ENCODE results near the gene RCAN1.

Gene RCAN1

GRCh38 chr21:34536311-34536710, 78.6 kb downstream of the RCAN1 start:
- DNase-seq, result no peak

- no peak for DNase-seq
Measured at GRCh38 chr21:34535886-34536285, 79.0 kb downstream of the RCAN1 start.

- peak in 1 of 2 donors; percentile 30 for DNase-seq
Measured at GRCh38 chr21:34534522-34534921, 80.4 kb downstream of the RCAN1 start.

- no peak for DNase-seq
Measured at GRCh38 chr21:34533938-34534337, 81.0 kb downstream of the RCAN1 start.

GRCh38 chr21:34531399-34531798, 83.5 kb downstream of the RCAN1 start:
- no peak for DNase-seq

- no peak for DNase-seq
Measured at GRCh38 chr21:34530261-34530660, 84.7 kb downstream of the RCAN1 start.

GRCh38 chr21:34528131-34528561, 86.8 kb downstream of the RCAN1 start:
- no peak for DNase-seq

GRCh38 chr21:34526618-34527290, 88.2 kb downstream of the RCAN1 start:
- no peak for DNase-seq

- no peak for DNase-seq
Measured at GRCh38 chr21:34526241-34526617, 88.7 kb downstream of the RCAN1 start.

- no peak for DNase-seq
Measured at GRCh38 chr21:34524646-34525601, 90.0 kb downstream of the RCAN1 start.

- no peak for DNase-seq
Measured at GRCh38 chr21:34523019-34523555, 91.8 kb downstream of the RCAN1 start.

- DNase-seq, result peak in 1 of 2 donors; percentile 23
Measured at GRCh38 chr21:34522284-34522683, 92.6 kb downstream of the RCAN1 start.

GRCh38 chr21:34521561-34521960, 93.4 kb downstream of the RCAN1 start:
- DNase-seq, result no peak

GRCh38 chr21:34520764-34521508, 94.0 kb downstream of the RCAN1 start:
- peak in 1 of 2 donors; percentile 18 for DNase-seq

GRCh38 chr21:34520281-34520680, 94.6 kb downstream of the RCAN1 start:
- no peak for DNase-seq

- no peak for DNase-seq
Measured at GRCh38 chr21:34519694-34520093, 95.2 kb downstream of the RCAN1 start.

- no peak for DNase-seq
Measured at GRCh38 chr21:34519016-34519415, 95.9 kb downstream of the RCAN1 start.

- DNase-seq, result no peak
Measured at GRCh38 chr21:34518301-34518700, 96.6 kb downstream of the RCAN1 start.

- DNase-seq, result peak; percentile 7 to 47
Measured at GRCh38 chr21:34517491-34518245, 97.2 kb downstream of the RCAN1 start.

GRCh38 chr21:34517039-34517438, 97.9 kb downstream of the RCAN1 start:
- no peak for DNase-seq

- DNase-seq, result no peak
Measured at GRCh38 chr21:34514576-34515115, 100.3 kb downstream of the RCAN1 start.

- peak in 1 of 2 donors; percentile 30 for DNase-seq
Measured at GRCh38 chr21:34513129-34513675, 101.7 kb downstream of the RCAN1 start.

Data from CD4-positive, alpha-beta T cell treated with Interleukin-1 beta for 1 hour (primary cell).